Activated CD4-positive, alpha-beta T cell treated with anti-CD3 and anti-CD28 coated beads, Interleukin-2, amount 10 ng/mL, durations not matched to agents 7 days and 5 days (primary cell): ENCODE measurements around the gene RNF224. TPM values are rescaled to one million over a fixed set of nuclear protein-coding genes. Genes with fewer than 3 reads are reported as not detected.
"Not testable (repeated sequence)": the region's sequence is repeated elsewhere in the genome, so short reads cannot be mapped to it uniquely, and the experiment has no call there.

Experiments
- CTCF ChIA-PET: fragments of 350-600 bp; sonication (Branson Sonifier 250); formaldehyde crosslinking; loops from one replicate; lab custom pipeline; 2021; ENCODE audit warnings: antibody characterized with exemption; lab: Charles Lee
- POLR2A ChIA-PET: fragments of 350-600 bp; sonication (Branson Sonifier 250); formaldehyde crosslinking; loops from one replicate; lab custom pipeline; 2021; ENCODE audit warnings: antibody characterized with exemption; lab: Charles Lee
- DNase-seq: peaks from one replicate; pipeline ENCODE4 v3.0.0-alpha.2; 2020
- H3K27ac Mint-ChIP-seq: one replicate; pipeline ENCODE4 v1.8.0; 2021; ENCODE audit warnings: mild to moderate bottlenecking, moderate library complexity, mixed read lengths
- H3K27me3 Mint-ChIP-seq: one replicate; pipeline ENCODE4 v1.8.0; 2021; ENCODE audit warnings: mixed read lengths
- H3K36me3 Mint-ChIP-seq: one replicate; pipeline ENCODE4 v1.8.0; 2021; ENCODE audit warnings: low read depth, mixed read lengths
- H3K4me1 Mint-ChIP-seq: one replicate; pipeline ENCODE4 v1.8.0; 2021; ENCODE audit warnings: mixed read lengths
- H3K4me3 Mint-ChIP-seq: one replicate; pipeline ENCODE4 v1.8.0; 2021; ENCODE audit warnings: mild to moderate bottlenecking, moderate library complexity, mixed read lengths
- H3K9me3 Mint-ChIP-seq: one replicate; pipeline ENCODE4 v1.8.0; 2021; ENCODE audit warnings: mixed read lengths
- total RNA-seq, 2 experiments: library from RNA; stranded (reverse); gene quantifications; one replicate each; pipeline ENCODE4 v1.2.3, GENCODE V29; 2021

RNF224 gene
- total RNA-seq, 2 experiments from 2014 or later: 0.10 TPM; not detected in 1

- H3K4me1 Mint-ChIP-seq: peaks cover 13% of the 10 kb centered on the region
- ChIA-PET POLR2A (no interaction called here), CTCF (interaction anchor here (6.5 kb wide), 1 partner anchor 10 kb away, joined by 65 read pairs; the partner anchor contains the start of genes CYSRT1, RNF208 and RNF224)
- H3K4me3 Mint-ChIP-seq: no peak overlapping the region
- H3K27me3 Mint-ChIP-seq: no peaks in the 10 kb centered on the region
- H3K27ac Mint-ChIP-seq: no peak overlapping the region
- no peak for DNase-seq
- H3K9me3 Mint-ChIP-seq: no peaks in the 10 kb centered on the region
- no peaks in the 10 kb centered on the region for H3K36me3 Mint-ChIP-seq
Observed at GRCh38 chr9:137234758-137235423, 7.6 kb downstream of the RNF224 start.

- CTCF ChIA-PET: interaction anchor here (0.6 to 6.5 kb wide), 17 partner anchors 10 to 449 kb away, joined by 3 to 65 read pairs (median 4); partner anchors contain the start of genes CYSRT1, NELFB, NPDC1 and RNF208
Observed at GRCh38 chr9:137235424-137236237, 8.3 kb downstream of the RNF224 start.

GRCh38 chr9:137236238-137236935, 9.1 kb downstream of the RNF224 start:
- Mint-ChIP-seq H3K4me1 (peaks cover 14% of the 10 kb centered on the region), H3K4me3 (no peak overlapping the region), H3K27me3 (no peaks in the 10 kb centered on the region), H3K9me3 (no peaks in the 10 kb centered on the region), H3K36me3 (peaks cover 3% of the 10 kb centered on the region), H3K27ac (no peak overlapping the region)
- ChIA-PET CTCF (interaction anchor here (0.6 to 6.5 kb wide), 42 partner anchors 9 to 449 kb away, joined by 3 to 65 read pairs (median 4); partner anchors contain the start of genes CYSRT1, FUT7, LRRC26 and MAN1B1), POLR2A (interaction anchor here (0.5 kb wide), 1 partner anchor 115 kb away, joined by 3 read pairs; no protein-coding TSS in a partner anchor)
- DNase-seq: peak; percentile 91

More at GRCh38 chr9:137235424-137236237, 8.3 kb downstream of the RNF224 start:
- DNase-seq: no peak
- Mint-ChIP-seq H3K36me3 (no peaks in the 10 kb centered on the region), H3K27ac (no peak overlapping the region), H3K4me3 (no peak overlapping the region), H3K27me3 (no peaks in the 10 kb centered on the region), H3K9me3 (no peaks in the 10 kb centered on the region), H3K4me1 (peaks cover 14% of the 10 kb centered on the region)
- POLR2A ChIA-PET: interaction anchor here (0.5 kb wide), 1 partner anchor 114 kb away, joined by 3 read pairs; no protein-coding TSS in a partner anchor

- H3K27ac Mint-ChIP-seq: no peak overlapping the region
- H3K4me1 Mint-ChIP-seq: peaks cover 14% of the 10 kb centered on the region
- no peaks in the 10 kb centered on the region for H3K27me3 Mint-ChIP-seq
- ChIA-PET POLR2A (no interaction called here), CTCF (interaction anchor here (0.6 to 6.5 kb wide), 41 partner anchors 8 to 450 kb away, joined by 3 to 65 read pairs (median 4); partner anchors contain the start of genes CYSRT1, FUT7, LRRC26 and MAN1B1)
- no peak overlapping the region for H3K4me3 Mint-ChIP-seq
- no peaks in the 10 kb centered on the region for H3K9me3 Mint-ChIP-seq
- DNase-seq: no peak
- peaks cover 6% of the 10 kb centered on the region for H3K36me3 Mint-ChIP-seq
Observed at GRCh38 chr9:137236936-137237421, 9.7 kb downstream of the RNF224 start.

- Mint-ChIP-seq H3K4me3 (no peak overlapping the region), H3K36me3 (peaks cover 16% of the 10 kb centered on the region), H3K4me1 (peaks cover 24% of the 10 kb centered on the region), H3K9me3 (no peaks in the 10 kb centered on the region), H3K27me3 (no peaks in the 10 kb centered on the region), H3K27ac (no peak overlapping the region)
- no peak for DNase-seq
- ChIA-PET POLR2A (interaction anchor here (0.6 kb wide), 1 partner anchor 151 kb away, joined by 6 read pairs; the partner anchor contains the start of gene MAN1B1), CTCF (interaction anchor here (1.1 to 6.5 kb wide), 10 partner anchors 9 to 209 kb away, joined by 3 to 65 read pairs (median 8); partner anchors contain the start of genes CYSRT1, NELFB, NPDC1 and RNF208)
Observed at GRCh38 chr9:137237759-137238726, 10.7 kb downstream of the RNF224 start.

- CTCF ChIA-PET: interaction anchor here (0.7 to 6.5 kb wide), 7 partner anchors 15 to 144 kb away, joined by 3 to 65 read pairs (median 3); partner anchors contain the start of genes CYSRT1, NELFB, RNF208 and RNF224
- Mint-ChIP-seq H3K36me3 (peaks cover 24% of the 10 kb centered on the region), H3K4me1 (peaks cover 33% of the 10 kb centered on the region), H3K4me3 (peak overlapping the region; percentile 74), H3K27ac (peak overlapping the region; percentile 85)
- DNase-seq, H3K27me3 Mint-ChIP-seq, H3K9me3 Mint-ChIP-seq, POLR2A ChIA-PET: not testable (repeated sequence)
Observed at GRCh38 chr9:137239541-137240200, 12.4 kb downstream of the RNF224 start.

- peak overlapping the region; percentile 85 for H3K27ac Mint-ChIP-seq
- H3K9me3 Mint-ChIP-seq: no peaks in the 10 kb centered on the region
- peak; percentile 75 for DNase-seq
- CTCF ChIA-PET: interaction anchor here (0.6 to 6.5 kb wide), 10 partner anchors 14 to 205 kb away, joined by 3 to 65 read pairs (median 3); partner anchors contain the start of genes CYSRT1, MAN1B1, NELFB and RNF208
- peaks cover 33% of the 10 kb centered on the region for H3K4me1 Mint-ChIP-seq
- POLR2A ChIA-PET: interaction anchor here (0.6 to 1.4 kb wide), 12 partner anchors 13 to 349 kb away, joined by 3 to 11 read pairs (median 4); partner anchors contain the start of genes EXD3, MAN1B1, NELFB and NOXA1
- H3K36me3 Mint-ChIP-seq: peaks cover 24% of the 10 kb centered on the region
- H3K27me3 Mint-ChIP-seq: no peaks in the 10 kb centered on the region
- peak overlapping the region; percentile 74 for H3K4me3 Mint-ChIP-seq
Observed at GRCh38 chr9:137240318-137240840, 13.1 kb downstream of the RNF224 start.

GRCh38 chr9:137240841-137241489, 13.7 kb downstream of the RNF224 start, which contains the start of gene TUBB4B:
TSS of gene TUBB4B (plus strand) at chr9:137241287. CDS start at chr9:137241361, 74 bp downstream.
- Mint-ChIP-seq H3K4me3 (peak within 1 kb of the TSS; percentile 88), H3K27me3 (no peaks in the 10 kb centered on the region), H3K4me1 (peaks cover 33% of the 10 kb centered on the region), H3K9me3 (no peaks in the 10 kb centered on the region), H3K27ac (peak within 1 kb of the TSS; percentile 92), H3K36me3 (peaks cover 24% of the 10 kb centered on the region)
- ChIA-PET CTCF (interaction anchor here (0.6 to 6.5 kb wide), 9 partner anchors 13 to 206 kb away, joined by 3 to 65 read pairs (median 3); partner anchors contain the start of genes CYSRT1, MAN1B1, NELFB and RNF208), POLR2A (interaction anchor here (0.6 to 1.4 kb wide), 12 partner anchors 13 to 348 kb away, joined by 3 to 11 read pairs (median 4); partner anchors contain the start of genes EXD3, MAN1B1, NELFB and NOXA1)
- peak; percentile 98 for DNase-seq

GRCh38 chr9:137241490-137242268, 14.4 kb downstream of the RNF224 start:
- H3K27ac Mint-ChIP-seq: peak overlapping the region; percentile 88
- ChIA-PET POLR2A (interaction anchor here (0.8 to 1.4 kb wide), 9 partner anchors 13 to 220 kb away, joined by 3 to 11 read pairs (median 4); partner anchors contain the start of genes MAN1B1, NELFB and NRARP), CTCF (interaction anchor here (1.0 to 6.5 kb wide), 8 partner anchors 12 to 212 kb away, joined by 3 to 65 read pairs (median 5); partner anchors contain the start of genes CYSRT1, MAN1B1, NELFB and RNF208)
- H3K4me1 Mint-ChIP-seq: peaks cover 33% of the 10 kb centered on the region
- no peaks in the 10 kb centered on the region for H3K27me3 Mint-ChIP-seq
- H3K4me3 Mint-ChIP-seq: peak overlapping the region; percentile 87
- no peaks in the 10 kb centered on the region for H3K9me3 Mint-ChIP-seq
- peak; percentile 65 for DNase-seq
- peaks cover 24% of the 10 kb centered on the region for H3K36me3 Mint-ChIP-seq
